Ovary (tissue), 9 donors: ENCODE results near the gene NUBP2. TPM values are rescaled to one million over a fixed set of nuclear protein-coding genes. Genes with fewer than 3 reads are reported as not detected.

Source experiments
- DNase-seq, 5 donors: peaks; one replicate each; pipeline ENCODE4 v3.0.0-alpha.2; 2019 to 2020
- H3K27ac ChIP-seq, 2 donors: fragments of 200-600 bp; one replicate each; pipeline versions ENCODE4 v1.5.1 to v1.8.0; 2019 to 2022
- H3K27me3 ChIP-seq: fragments of 200-600 bp; one replicate; pipeline ENCODE4 v1.8.0; 2022
- H3K36me3 ChIP-seq: fragments of 200-600 bp; sonication (generic); one replicate; pipeline ENCODE4 v1.5.1; 2019
- H3K4me1 ChIP-seq: one replicate; pipeline ENCODE4 v1.8.1; 2013; ENCODE audit warnings: mild to moderate bottlenecking, moderate library complexity; ENCODE audit not compliant: insufficient read depth
- H3K4me3 ChIP-seq: fragments of 200-600 bp; sonication (generic); one replicate; pipeline ENCODE4 v1.5.1; 2017
- H3K9me3 ChIP-seq, 2 donors: fragments of 200-600 bp in 1 of 2; sonication (generic) in 1 of 2; one replicate each; pipeline versions ENCODE4 v1.5.1 to v1.8.1; 2013 to 2019; ENCODE audit warnings: mild to moderate bottlenecking in 1 of 2, moderate library complexity in 1 of 2
- EP300 ChIP-seq: sonication (generic); formaldehyde crosslinking; IDR thresholded peaks from one replicate; pipeline ENCODE4 v1.6.1; 2017; ENCODE audit warnings: antibody characterized with exemption
- POLR2A ChIP-seq: fragments of 450-650 bp; IDR thresholded peaks from one replicate; pipeline ENCODE4 v1.6.1; 2017; ENCODE audit warnings: antibody characterized with exemption, mild to moderate bottlenecking, moderate library complexity
- WGBS, 3 donors: extraction: QIAGEN DNeasy Blood & Tissue Kit in 1 of 3; methylation state at CpG; one replicate each; pipeline versions ENCODE4 v1.1.5 to v1.1.7; 2013 to 2017; 5-methylcytosine and 5-hydroxymethylcytosine counted together
- intact Hi-C, 4 donors: fragments of 100-400 bp; cut with DNase I; formaldehyde crosslinking; loops; one replicate each; pipeline versions ENCODE4 v1.11.0 to v1.15.1; 2022 to 2023
- polyA plus RNA-seq, 2 donors: library from polyadenylated mRNA; stranded (reverse); fragments of 200-250 nt in 1 of 2; fragments of 350-450 nt in 1 of 2; fragmentation: Illumina TruSeq in 1 of 2; extraction: RNeasy Lipid Tissue Mini Kit (QIAGEN cat#74804) in 1 of 2; gene quantifications; one replicate each; pipeline ENCODE4 v1.2.3, GENCODE V29; 2013 to 2014
- total RNA-seq, 7 donors: library from RNA; depleted of rRNA in 2 of 7; stranded (reverse); fragments of >200 nt in 2 of 7; fragmentation: NEBNext Ultra II Directional in 3 of 7; extraction: Animal tissue kit (Norgen Biotek cat#: 25700) in 3 of 7; gene quantifications; one replicate each; pipeline versions ENCODE4 v1.1.0 to v1.2.4, GENCODE V29; 2016 to 2023
- TF ChIP-seq, protein P1 (sequence below), 3 donors: fragments of 450-650 bp in 2 of 3; fragments of 200-600 bp in 1 of 3; IDR thresholded peaks; one replicate each; pipeline versions ENCODE4 v1.5.1 to v1.8.0; 2016 to 2022; ENCODE audit warnings: antibody characterized with exemption in 3 of 3, mild to moderate bottlenecking in 1 of 3
- donor health status: DM: no; HTN: no; CAD: no; lungs with moderate emphysema.
- donor health status: DM: no; HTN: no; CAD: no.
- donor health status: Bipolar disorder and iron deficiency.
- donor health status: DM: yes; HTN: yes; CAD: no.
- donor health status: DM: no; HTN: no; CAD: no.
- donor health status: DM: yes; HTN: yes; CAD: no.

Gene NUBP2
- total and polyA plus RNA-seq, 9 donors = 0.50 to 76.5 (median 52.3) TPM

- DNase-seq = no peak
- H3K9me3 ChIP-seq = no peaks in the 10 kb centered on the region
- WGBS, 3 donors = 79 to 87% (median 83%) methylated on average over 10 to 11 of the region's 11 CpGs
- intact Hi-C loops = no loop called here
- H3K36me3 ChIP-seq = no peaks in the 10 kb centered on the region
- H3K27ac ChIP-seq = no peak overlapping the region
- no peaks in the 10 kb centered on the region for H3K4me1 ChIP-seq
- TF ChIP-seq POLR2A = no peak
- TF ChIP-seq EP300 = no peak
- TF ChIP-seq, protein P1, sequence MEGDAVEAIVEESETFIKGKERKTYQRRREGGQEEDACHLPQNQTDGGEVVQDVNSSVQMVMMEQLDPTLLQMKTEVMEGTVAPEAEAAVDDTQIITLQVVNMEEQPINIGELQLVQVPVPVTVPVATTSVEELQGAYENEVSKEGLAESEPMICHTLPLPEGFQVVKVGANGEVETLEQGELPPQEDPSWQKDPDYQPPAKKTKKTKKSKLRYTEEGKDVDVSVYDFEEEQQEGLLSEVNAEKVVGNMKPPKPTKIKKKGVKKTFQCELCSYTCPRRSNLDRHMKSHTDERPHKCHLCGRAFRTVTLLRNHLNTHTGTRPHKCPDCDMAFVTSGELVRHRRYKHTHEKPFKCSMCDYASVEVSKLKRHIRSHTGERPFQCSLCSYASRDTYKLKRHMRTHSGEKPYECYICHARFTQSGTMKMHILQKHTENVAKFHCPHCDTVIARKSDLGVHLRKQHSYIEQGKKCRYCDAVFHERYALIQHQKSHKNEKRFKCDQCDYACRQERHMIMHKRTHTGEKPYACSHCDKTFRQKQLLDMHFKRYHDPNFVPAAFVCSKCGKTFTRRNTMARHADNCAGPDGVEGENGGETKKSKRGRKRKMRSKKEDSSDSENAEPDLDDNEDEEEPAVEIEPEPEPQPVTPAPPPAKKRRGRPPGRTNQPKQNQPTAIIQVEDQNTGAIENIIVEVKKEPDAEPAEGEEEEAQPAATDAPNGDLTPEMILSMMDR (IDR thresholded peaks at IDR 0.05) = no peak
- no peaks in the 10 kb centered on the region for H3K27me3 ChIP-seq
- H3K4me3 ChIP-seq = no peak overlapping the region
Observed at GRCh38 chr16:1747934-1748333, 34.8 kb upstream of the NUBP2 start.

GRCh38 chr16:1749152-1750117 is 33.3 kb upstream of the NUBP2 start:
- TF ChIP-seq, protein P1 (IDR thresholded peaks at IDR 0.05) = no peak
- TF ChIP-seq POLR2A = no peak
- TF ChIP-seq EP300 = no peak
- H3K27ac ChIP-seq = no peak overlapping the region
- WGBS, 3 donors = 94 to 95% (median 95%) methylated on average over 29 of the region's 29 CpGs
- no peaks in the 10 kb centered on the region for H3K36me3 ChIP-seq
- H3K27me3 ChIP-seq = no peaks in the 10 kb centered on the region
- no peak for DNase-seq
- H3K9me3 ChIP-seq = no peaks in the 10 kb centered on the region
- intact Hi-C loops = no loop called here
- H3K4me3 ChIP-seq = no peak overlapping the region
- H3K4me1 ChIP-seq = no peaks in the 10 kb centered on the region

- DNase-seq = no peak
- no peak for TF ChIP-seq POLR2A
- TF ChIP-seq, protein P1 (IDR thresholded peaks at IDR 0.05) = no peak
- no peak for TF ChIP-seq EP300
- Histone ChIP-seq H3K36me3 (no peaks in the 10 kb centered on the region), H3K9me3 (no peaks in the 10 kb centered on the region), H3K4me1 (no peaks in the 10 kb centered on the region), H3K27me3 (no peaks in the 10 kb centered on the region), H3K4me3 (no peak overlapping the region), H3K27ac (no peak overlapping the region)
- intact Hi-C loops = no loop called here
- WGBS, 3 donors = 94 to 95% (median 95%) methylated on average over 16 of the region's 16 CpGs
Observed at GRCh38 chr16:1751946-1752345, 30.8 kb upstream of the NUBP2 start.

- intact Hi-C loops = no loop called here
- Histone ChIP-seq H3K4me3 (no peak overlapping the region), H3K27me3 (no peaks in the 10 kb centered on the region), H3K9me3 (no peaks in the 10 kb centered on the region), H3K4me1 (no peaks in the 10 kb centered on the region), H3K27ac (no peak overlapping the region), H3K36me3 (no peaks in the 10 kb centered on the region)
- TF ChIP-seq, protein P1 (IDR thresholded peaks at IDR 0.05) = no peak
- TF ChIP-seq POLR2A = no peak
- no peak for TF ChIP-seq EP300
- WGBS, 3 donors = 86 to 88% (median 88%) methylated on average over 14 of the region's 14 CpGs
- DNase-seq = no peak
Observed at GRCh38 chr16:1752853-1753252, 29.9 kb upstream of the NUBP2 start.
